ENCODE data around the gene SMARCD1. TPM values are rescaled to one million over a fixed set of nuclear protein-coding genes. Genes with fewer than 3 reads are reported as not detected.
"Not testable (repeated sequence)": the region's sequence is repeated elsewhere in the genome, so short reads cannot be mapped to it uniquely, and the experiment has no call there.

SMARCD1 gene
- total RNA-seq, 1 experiment from 2014 or later: 36.1 TPM

- no peaks in the 10 kb centered on the region for H3K36me3 ChIP-seq
- no peak for DNase-seq
- H3K4me3 ChIP-seq: no peak overlapping the region
- no peaks in the 10 kb centered on the region for H3K27me3 ChIP-seq
- no peaks in the 10 kb centered on the region for H3K9me3 ChIP-seq
Measured at GRCh38 chr12:50069539-50069938, 15.6 kb upstream of the SMARCD1 start.

- no peak overlapping the region for H3K4me3 ChIP-seq
- H3K27me3 ChIP-seq: no peaks in the 10 kb centered on the region
- DNase-seq: peak; percentile 73
- H3K9me3 ChIP-seq: no peaks in the 10 kb centered on the region
- no peaks in the 10 kb centered on the region for H3K36me3 ChIP-seq
Measured at GRCh38 chr12:50070314-50071060, 14.7 kb upstream of the SMARCD1 start.

- no peak for DNase-seq
- Histone ChIP-seq H3K9me3 (no peaks in the 10 kb centered on the region), H3K4me3 (no peak overlapping the region), H3K27me3 (no peaks in the 10 kb centered on the region), H3K36me3 (no peaks in the 10 kb centered on the region)
Measured at GRCh38 chr12:50072198-50072907, 12.8 kb upstream of the SMARCD1 start.

- DNase-seq: no peak
- Histone ChIP-seq H3K27me3 (no peaks in the 10 kb centered on the region), H3K36me3 (no peaks in the 10 kb centered on the region), H3K9me3 (no peaks in the 10 kb centered on the region), H3K4me3 (no peak overlapping the region)
Measured at GRCh38 chr12:50073206-50073605, 11.9 kb upstream of the SMARCD1 start.

GRCh38 chr12:50073712-50074111, 11.4 kb upstream of the SMARCD1 start:
- no peak for DNase-seq
- Histone ChIP-seq H3K27me3 (no peaks in the 10 kb centered on the region), H3K9me3 (no peaks in the 10 kb centered on the region), H3K4me3 (no peak overlapping the region), H3K36me3 (no peaks in the 10 kb centered on the region)

- H3K36me3 ChIP-seq: no peaks in the 10 kb centered on the region
- no peaks in the 10 kb centered on the region for H3K27me3 ChIP-seq
- DNase-seq: peak; percentile 84
- H3K9me3 ChIP-seq: no peaks in the 10 kb centered on the region
- H3K4me3 ChIP-seq: no peak overlapping the region
Measured at GRCh38 chr12:50074936-50075807, 10.0 kb upstream of the SMARCD1 start.

- DNase-seq: no peak
- H3K27me3 ChIP-seq: no peaks in the 10 kb centered on the region
- no peaks in the 10 kb centered on the region for H3K9me3 ChIP-seq
- H3K4me3 ChIP-seq: no peak overlapping the region
- H3K36me3 ChIP-seq: no peaks in the 10 kb centered on the region
Measured at GRCh38 chr12:50075808-50076170, 9.4 kb upstream of the SMARCD1 start.

GRCh38 chr12:50077099-50077498, 8.0 kb upstream of the SMARCD1 start:
- DNase-seq: no peak
- no peaks in the 10 kb centered on the region for H3K27me3 ChIP-seq
- H3K4me3 ChIP-seq: no peak overlapping the region
- no peaks in the 10 kb centered on the region for H3K9me3 ChIP-seq
- no peaks in the 10 kb centered on the region for H3K36me3 ChIP-seq

DNA sequence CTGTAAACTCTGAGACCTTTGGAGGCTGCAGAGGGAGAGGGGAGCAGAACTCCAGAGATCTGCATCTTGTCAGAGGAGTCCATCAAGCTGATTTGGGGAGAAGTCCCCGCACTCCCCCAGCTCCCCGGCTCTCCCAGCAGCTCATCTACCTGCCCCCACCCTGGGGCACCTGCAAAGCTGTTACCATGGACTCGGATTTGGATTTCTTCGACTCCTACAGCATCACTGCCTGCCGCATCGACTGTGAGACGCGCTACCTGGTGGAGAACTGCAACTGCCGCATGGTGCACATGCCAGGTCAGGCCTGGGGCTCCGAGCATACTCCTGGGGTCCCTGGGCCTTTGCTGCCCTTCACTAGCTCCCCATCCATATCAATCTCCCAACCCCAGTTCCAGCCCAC, 6.9 kb upstream of the SMARCD1 start:
- H3K9me3 ChIP-seq: no peaks in the 10 kb centered on the region
- DNase-seq: no peak
- H3K4me3 ChIP-seq: no peak overlapping the region
- no peaks in the 10 kb centered on the region for H3K36me3 ChIP-seq
- H3K27me3 ChIP-seq: no peaks in the 10 kb centered on the region

- H3K4me3 ChIP-seq: no peak overlapping the region
- H3K36me3 ChIP-seq: no peaks in the 10 kb centered on the region
- H3K27me3 ChIP-seq: no peaks in the 10 kb centered on the region
- no peak for DNase-seq
- H3K9me3 ChIP-seq: no peaks in the 10 kb centered on the region
Measured at GRCh38 chr12:50079771-50080170, 5.4 kb upstream of the SMARCD1 start.

DNA sequence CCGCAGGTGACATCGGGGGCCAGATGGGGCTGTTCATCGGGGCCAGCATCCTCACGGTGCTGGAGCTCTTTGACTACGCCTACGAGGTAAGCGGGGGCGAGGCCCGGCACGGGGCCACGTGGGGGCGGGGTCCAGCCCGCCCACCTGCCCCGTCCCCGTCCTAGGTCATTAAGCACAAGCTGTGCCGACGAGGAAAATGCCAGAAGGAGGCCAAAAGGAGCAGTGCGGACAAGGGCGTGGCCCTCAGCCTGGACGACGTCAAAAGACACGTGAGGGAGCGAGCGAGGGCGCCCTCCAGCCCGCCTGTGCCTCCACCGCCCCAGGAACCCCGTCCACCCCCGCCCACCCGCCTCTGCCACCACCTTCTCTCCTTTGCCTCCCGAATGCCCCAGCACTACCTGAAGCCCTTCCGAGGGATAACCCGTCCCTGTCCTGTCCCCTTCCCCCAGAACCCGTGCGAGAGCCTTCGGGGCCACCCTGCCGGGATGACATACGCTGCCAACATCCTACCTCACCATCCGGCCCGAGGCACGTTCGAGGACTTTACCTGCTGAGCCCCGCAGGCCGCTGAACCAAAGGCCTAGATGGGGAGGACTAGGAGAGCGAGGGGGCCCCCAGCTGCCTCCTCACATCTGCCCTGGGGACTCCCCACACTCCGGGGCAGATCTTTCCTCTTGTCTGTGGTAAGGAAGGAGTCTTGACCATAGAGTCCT, 3.9 kb upstream of the SMARCD1 start:
- no peak for DNase-seq
- no peaks in the 10 kb centered on the region for H3K9me3 ChIP-seq
- no peaks in the 10 kb centered on the region for H3K27me3 ChIP-seq
- no peaks in the 10 kb centered on the region for H3K36me3 ChIP-seq
- H3K4me3 ChIP-seq: no peak overlapping the region

GRCh38 chr12:50082644-50083043, 2.5 kb upstream of the SMARCD1 start:
- Histone ChIP-seq H3K27me3 (no peaks in the 10 kb centered on the region), H3K4me3 (no peak overlapping the region), H3K9me3 (no peaks in the 10 kb centered on the region), H3K36me3 (peaks cover 12% of the 10 kb centered on the region)
- no peak for DNase-seq

GRCh38 chr12:50083301-50083700, 1.8 kb upstream of the SMARCD1 start:
- no peak for DNase-seq
- H3K9me3 ChIP-seq: no peaks in the 10 kb centered on the region
- peaks cover 18% of the 10 kb centered on the region for H3K36me3 ChIP-seq
- no peak overlapping the region for H3K4me3 ChIP-seq
- no peaks in the 10 kb centered on the region for H3K27me3 ChIP-seq

- not testable (repeated sequence) for H3K9me3 ChIP-seq, DNase-seq, H3K27me3 ChIP-seq
- Histone ChIP-seq H3K36me3 (peaks cover 29% of the 10 kb centered on the region), H3K4me3 (peak overlapping the region; percentile 71)
Measured at GRCh38 chr12:50084409-50084774, 750 bp upstream of the SMARCD1 start.

GRCh38 chr12:50085615-50086072, 502 bp downstream of the SMARCD1 start:
- Histone ChIP-seq H3K9me3 (no peaks in the 10 kb centered on the region), H3K27me3 (no peaks in the 10 kb centered on the region), H3K4me3 (peak overlapping the region; percentile 71), H3K36me3 (peaks cover 40% of the 10 kb centered on the region)
- DNase-seq: no peak

GRCh38 chr12:50086148-50086547, 1.0 kb downstream of the SMARCD1 start:
- DNase-seq: no peak
- Histone ChIP-seq H3K36me3 (peaks cover 44% of the 10 kb centered on the region), H3K4me3 (peak overlapping the region; percentile 71), H3K9me3 (no peaks in the 10 kb centered on the region), H3K27me3 (no peaks in the 10 kb centered on the region)

- Histone ChIP-seq H3K36me3 (peaks cover 54% of the 10 kb centered on the region), H3K27me3 (no peaks in the 10 kb centered on the region), H3K9me3 (no peaks in the 10 kb centered on the region), H3K4me3 (no peak overlapping the region)
- DNase-seq: no peak
Measured at GRCh38 chr12:50087151-50087550, 2.0 kb downstream of the SMARCD1 start.

All from MG63 (cell line).